ENCODE measurements around the gene FUT3.
"Not testable (repeated sequence)": the region's sequence is repeated elsewhere in the genome, so short reads cannot be mapped to it uniquely, and the experiment has no call there.

The FUT3 gene

DNA sequence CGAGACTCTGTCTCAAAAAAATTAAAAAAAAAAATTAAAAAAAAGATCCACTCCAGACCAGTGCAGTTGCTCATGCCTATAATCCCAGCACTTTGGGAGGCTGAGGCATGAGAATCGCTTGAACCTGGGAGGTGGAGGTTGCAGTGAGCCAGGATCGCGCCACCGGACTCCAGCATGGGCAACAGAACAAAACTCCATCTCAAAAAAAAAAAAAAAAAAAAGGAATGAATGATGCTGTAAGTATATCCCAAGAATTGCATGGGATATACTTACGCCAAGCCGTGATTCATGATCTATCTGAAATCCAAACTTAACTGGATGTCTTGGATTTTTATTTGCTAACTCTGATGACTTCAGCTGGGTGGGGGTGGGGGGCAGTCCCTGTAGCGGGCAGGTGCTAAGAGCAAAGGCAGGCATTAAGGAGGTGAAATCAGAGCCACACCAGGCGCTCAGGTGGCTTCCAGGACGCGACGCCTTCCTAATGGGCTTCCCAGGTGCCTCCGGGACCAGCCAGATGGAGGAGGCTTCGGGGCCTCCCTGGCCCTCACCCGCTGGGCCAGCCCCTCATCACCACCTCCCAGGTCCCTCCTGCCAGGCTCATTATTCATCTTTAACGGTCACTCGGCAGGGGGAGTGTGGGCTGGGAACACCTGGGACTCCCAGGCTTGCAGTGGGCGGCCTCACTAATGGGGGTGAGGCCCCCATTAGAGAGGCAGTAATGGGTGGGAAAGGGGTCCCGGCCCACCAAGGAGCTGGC lies 30.5 kb upstream of the FUT3 start:
- DNase-seq = no peak

DNA sequence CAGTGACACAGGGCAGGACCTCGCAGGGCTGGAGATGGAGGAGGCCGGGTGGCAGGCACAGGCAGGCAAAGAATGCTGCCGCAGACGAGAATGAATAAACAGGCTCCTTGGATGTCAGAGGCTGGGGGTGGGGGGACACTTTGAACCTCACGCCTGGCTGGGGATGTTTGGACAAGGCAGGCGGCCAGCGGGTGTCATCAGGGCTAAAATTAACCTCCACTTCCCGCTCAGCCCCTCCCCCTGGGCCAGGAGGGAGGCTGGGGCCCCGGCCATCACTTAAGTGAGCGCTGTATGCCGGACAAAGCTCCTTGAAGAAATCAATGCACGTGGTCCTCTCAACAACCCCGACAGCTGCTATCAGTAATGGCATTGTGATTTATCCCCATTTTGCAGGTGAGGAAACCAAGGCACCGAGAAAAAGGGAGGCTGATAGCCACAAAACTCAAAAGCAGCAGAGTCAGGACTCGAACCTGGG lies 29.4 kb upstream of the FUT3 start:
- DNase-seq = no peak

DNA sequence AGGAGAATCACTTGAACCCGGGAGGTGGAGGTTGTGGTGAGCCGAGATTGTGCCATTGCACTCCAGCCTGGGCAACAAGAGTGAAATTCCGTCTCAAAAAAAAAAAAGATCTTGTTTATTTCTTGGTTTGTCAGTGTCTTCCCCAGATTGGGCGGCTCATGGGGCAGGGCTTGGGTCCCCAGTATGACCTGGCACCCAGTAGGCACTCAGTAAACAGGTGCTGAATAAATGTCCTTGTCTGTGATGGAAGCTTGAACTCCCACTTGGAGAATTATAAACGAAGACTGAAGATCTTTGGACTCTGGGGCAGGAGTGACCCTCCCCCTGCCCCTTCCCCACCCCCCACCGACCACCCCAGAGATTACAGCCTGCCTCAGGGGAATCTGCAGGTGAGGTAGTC lies 28.9 kb upstream of the FUT3 start:
- DNase-seq = no peak

DNA sequence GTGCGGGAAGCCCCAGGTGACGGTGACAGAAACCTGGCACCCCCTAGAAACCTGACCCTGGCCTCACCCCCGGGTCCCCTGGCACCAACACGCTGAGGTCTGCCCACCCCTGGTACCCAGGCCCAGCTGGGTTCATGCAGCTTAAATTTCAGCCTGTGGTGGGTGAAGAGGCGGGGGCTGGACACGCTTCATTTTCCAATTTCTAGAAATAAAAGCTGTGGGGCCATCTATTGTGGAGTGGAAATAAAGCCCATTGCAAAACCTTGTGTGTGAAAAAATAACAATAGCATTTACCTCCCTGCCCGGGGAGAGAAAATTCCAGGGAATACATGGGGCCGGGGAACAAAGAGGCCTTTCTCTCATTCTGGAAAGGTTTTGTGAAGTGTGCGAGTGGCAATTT lies 26.6 kb upstream of the FUT3 start:
- DNase-seq = no peak

DNA sequence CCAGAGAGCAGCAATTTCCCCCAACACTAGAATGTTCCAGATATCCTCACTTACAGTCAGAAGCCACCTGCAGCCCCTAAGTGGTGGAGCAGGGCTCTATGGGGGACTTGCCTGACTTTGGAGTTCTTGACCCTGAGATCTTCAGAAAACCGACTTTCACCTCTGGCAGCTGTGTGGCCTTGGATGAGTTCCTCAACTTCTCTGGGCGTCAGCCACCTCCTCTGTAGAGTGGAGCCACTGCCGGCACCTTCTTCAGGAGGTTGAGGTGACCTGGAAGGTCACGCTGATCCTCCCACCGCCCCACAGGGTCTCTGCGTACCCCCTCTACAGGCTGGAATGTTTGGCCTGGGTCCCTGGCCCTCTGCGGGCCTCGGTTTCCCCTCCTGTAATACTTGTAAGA lies 26.2 kb upstream of the FUT3 start:
- DNase-seq = no peak

DNA sequence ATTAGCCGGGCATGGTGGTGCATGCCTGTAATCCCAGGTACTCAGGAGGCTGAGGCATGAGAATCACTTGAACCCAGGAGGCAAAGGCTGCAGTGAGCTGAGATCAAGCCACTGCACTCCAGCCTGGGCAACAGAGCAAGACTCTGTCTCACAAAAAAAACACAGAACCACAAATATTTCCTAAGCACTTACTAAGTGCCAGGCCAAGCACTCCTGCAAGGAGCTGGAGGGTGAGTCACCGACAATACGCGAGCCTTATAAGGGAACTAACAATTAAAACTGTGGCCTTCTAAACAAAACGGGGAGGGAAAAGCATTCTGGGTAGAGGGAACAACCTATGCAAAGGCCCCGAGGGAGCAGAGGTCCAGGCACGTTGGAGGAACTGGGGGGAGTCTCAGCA lies 23.2 kb upstream of the FUT3 start:
- not testable (repeated sequence) for DNase-seq

DNA sequence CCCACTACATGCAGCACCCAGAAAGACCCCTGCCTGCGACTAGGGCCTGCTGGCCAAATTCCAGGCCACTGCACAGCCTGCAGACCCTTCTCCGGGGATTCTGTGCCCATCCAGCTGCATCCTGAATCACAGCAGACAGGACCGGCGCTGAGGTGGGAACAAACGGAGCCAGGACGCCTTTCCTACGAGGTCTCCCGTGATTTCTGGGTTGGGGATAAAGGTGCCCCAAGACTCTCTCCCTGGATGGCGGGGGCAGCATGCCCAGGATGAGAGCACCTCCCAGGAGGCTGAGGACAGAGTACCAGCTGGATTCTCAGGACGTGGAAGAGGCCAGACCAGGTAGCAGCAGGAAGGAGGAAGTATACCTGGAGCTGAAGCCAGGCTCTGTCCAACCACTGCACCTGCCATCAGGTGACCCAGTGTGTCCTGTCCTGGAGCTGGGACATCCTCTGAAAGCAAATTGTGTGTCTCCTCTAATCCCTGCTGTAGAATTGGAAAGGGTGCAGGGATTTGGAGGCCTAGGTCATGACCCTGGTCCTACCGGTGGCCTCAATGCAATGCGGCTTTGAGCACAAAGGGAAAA lies 22.5 kb upstream of the FUT3 start:
- DNase-seq = no peak

DNA sequence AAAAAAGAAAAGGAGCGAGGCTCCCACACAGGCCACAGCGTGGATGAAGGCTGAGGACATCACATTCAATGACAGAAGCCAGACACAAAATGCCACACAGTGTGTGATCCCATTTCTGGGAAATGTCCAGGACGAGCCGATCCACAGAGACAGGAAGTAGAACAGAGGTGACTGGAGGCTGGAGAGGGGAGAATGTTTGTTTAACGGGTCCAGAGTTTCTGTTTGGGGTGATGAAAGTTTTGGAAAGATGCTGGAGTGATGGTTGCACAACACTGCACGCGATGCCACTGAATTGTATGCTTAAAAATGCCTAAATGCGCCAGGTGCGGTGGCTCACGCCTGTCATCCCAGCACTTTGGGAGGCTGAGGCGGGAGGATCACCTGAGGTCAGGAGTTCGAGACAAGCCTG lies 19.7 kb upstream of the FUT3 start:
- DNase-seq = no peak

DNA sequence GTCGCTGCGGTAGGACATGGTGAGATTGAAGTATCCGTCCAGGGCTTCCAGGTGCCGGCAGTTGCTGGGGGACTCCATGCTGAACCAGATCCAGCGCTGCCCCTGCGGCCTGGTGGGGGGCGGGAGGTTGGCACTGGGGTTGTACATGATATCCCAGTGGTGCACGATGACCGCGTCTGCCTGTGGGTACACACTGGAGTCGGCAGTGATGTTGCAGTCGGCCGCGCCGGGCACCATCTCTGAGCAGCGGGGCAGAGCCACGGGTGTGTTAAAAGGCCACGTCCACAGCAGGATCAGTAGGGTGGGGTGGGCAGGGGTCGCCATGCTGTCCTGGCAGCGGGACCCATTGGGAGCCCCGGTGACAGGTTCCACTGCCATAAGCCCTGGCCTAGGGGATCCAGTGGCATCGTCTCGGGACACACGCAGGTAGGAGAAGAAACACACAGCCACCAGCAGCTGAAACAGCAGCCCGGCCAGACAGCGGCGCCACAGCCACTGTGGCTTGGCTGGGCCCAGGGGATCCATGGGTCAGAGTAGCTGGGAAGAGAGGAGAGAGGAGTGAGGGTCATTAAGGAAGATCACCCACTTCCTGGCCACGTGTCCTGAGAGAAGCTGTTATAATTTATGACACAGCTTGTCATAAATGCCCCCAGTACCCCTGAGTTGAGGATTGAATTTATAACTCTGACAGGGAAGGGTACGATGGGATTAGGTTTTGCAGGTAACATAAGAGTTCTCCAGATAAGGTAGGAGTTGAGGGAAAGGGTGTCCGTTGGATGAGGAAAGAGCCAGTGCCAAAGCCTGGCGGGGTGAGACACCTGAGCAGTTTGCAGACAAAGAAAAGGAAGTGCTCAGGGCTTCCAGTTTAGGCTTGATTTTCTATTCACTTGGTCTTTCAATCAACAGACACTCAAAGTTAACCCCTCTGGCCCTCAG lies 16.2 kb upstream of the FUT3 start:
- no peak for DNase-seq

DNA sequence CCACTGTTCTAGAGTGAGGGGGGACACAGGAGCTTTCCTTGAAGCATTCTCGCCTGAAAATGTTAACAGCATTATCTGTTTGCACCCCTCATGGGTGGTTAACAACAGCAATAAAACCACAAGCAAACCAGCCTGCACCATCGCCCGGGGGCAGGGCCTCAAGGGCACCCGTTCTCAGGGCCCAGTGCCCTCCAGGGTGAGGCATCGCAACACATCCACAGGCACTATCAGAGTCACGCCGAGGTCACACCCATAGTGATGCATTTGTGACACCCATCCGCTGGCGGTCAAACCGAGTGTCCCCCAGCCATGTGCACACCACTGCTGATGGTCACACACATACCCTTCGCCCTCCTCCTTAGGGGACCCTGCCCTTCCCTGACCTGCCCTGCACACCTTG lies 14.5 kb upstream of the FUT3 start:
- no peak for DNase-seq

DNA sequence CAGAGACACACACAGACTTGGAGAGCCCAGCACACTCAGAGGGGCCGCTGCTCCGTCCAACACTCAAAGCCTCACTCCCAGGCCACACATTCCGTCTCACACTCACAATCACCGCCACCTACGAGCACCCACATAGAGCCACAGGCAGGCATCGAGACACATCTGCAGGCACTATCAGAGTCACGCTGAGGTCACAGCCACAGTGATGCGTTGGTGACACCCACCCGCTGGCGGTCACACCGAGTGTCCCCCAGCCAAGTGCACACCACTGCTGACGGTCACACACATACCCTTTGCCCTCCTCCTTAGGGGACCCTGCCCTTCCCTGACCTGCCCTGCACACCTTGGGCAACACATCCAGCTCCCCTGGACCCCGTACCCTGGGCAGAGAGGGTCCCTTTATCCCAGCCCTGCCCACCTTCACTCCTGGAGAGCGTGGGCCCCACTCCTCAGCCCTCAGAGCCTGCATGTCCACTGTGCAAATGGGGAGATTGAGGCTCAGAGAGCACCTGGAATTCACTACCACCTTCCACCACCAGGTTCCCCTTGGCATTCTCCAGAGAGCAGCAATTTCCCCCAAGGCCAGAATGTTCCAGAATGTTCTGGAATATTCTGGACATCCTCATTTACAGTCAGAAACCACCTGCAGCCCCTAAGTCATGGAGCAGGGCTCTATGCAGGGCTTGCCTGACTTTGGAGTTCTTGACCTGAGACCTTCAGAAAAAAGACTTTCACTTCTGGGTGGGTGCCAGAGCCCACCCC lies 13.7 kb upstream of the FUT3 start:
- DNase-seq = no peak

DNA sequence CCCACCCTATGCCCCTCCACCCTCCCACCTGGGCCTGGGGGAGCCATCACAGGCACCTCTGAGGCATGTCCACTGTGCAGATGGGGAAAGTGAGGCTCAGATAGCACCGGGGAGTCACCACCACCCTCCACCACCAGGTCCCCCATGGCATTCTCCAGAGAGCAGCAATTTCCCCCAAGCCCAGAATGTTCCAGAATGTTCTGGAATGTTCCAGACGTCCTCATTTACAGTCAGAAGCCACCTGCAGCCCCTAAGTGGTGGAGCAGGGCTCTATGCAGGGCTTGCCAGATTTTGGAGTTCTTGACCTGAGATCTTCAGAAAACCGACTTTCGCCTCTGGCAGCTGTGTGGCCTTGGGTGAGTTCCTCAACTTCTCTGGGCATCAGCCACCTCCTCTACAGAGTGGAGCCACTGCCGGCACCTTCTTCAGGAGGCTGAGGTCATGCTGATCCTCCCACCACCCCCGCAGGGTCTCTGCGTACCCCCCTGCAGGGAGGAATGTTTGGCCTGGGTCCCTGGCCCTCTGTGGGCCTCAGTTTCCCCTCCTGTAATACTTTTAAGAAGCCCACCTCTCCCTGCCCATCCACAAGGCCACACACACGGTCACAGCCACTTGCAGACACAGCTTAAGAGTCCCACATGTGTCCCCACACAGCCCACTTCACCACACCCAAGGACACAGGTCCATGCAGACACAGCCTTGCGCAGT lies 12.9 kb upstream of the FUT3 start:
- no peak for DNase-seq

DNA sequence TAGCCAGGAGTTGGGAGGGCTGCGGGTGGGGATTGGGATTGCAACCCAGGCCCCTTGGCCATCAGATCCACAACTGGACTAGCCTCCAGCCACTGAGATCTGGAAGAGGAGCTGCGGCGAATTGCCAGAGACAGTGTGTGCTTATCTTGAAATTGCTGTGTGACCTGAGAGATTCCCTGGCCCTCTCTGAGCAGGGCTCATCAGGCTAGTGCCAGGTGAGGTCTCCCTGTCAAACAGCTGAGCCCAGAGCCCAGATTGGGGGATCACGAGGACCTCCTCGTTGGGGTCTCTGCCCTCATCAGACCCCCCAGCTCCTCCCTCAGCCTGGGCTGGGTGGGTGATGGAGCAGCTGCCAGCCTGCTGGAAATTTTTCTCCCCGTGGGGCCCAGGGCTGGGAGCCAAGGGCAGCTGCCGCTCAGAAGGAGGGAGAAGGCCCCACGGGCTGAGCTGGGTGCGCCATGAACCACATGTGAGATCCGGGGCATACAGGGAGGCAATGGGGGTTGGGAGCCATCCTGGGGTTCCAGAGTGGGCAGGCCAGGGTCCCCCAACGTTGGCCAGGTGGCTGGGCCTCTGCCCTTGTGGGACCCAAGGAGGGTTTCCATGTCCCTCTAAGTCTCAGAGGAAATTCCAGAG lies 11.9 kb upstream of the FUT3 start:
- DNase-seq = no peak

DNA sequence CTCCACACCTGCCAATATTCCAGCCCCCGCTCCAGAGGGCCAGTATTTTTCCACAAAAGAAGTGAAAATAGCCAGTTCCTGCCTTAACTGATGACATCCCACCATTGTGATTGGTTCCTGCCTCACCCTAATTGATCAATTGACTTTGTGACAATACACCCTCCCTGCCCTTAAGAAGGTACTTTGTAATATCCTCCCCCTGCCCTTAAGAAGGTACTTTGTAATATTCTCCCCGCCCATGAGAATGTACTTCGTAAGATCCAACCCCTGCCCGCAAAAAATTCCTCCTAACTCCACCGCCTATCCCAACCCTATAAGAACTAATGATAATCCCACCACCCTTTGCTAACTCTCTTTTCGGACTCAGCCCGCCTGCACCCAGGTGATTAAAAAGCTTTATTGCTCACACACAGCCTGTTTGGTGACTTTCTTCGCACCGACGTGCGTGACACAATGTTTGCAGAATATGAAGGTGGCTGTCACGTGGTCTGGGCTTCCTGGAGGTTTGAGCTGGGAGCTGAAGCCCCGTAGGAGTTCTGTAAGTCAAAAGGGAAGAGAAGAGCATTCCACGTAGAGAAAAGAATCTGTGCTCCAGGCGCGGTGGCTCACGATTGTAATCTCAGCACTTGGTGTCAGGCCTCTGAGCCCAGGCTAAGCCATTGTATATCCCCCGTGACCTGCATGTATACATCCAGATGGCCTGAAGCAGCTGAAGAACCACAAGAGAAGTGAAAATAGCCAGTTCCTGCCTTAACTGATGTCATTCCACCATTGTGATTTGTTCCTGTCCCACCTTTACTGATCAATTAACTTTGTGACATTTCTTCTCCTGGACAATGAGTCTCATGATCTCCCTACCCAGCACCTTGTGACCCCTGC lies 6.2 kb upstream of the FUT3 start:
- no peak for DNase-seq

DNA sequence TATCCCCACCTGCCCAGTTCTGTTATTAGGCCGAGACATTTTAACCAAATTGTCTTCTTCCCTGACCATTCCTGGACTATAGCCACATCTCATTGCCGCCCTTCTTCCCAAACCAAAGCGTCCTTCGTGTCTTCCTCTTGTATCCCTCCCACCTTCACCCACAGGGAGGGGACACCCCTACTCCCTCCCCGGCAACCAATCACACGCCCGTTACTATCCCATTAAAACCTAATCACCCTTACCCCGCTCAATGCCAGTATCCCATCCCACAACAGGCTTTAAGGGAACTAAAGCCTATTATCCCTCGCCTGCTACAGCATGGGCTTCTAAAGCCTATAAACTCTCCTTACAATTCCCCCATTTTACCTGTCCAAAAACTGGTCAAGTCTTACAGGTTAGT lies 3.9 kb upstream of the FUT3 start:
- DNase-seq = not testable (repeated sequence)

DNA sequence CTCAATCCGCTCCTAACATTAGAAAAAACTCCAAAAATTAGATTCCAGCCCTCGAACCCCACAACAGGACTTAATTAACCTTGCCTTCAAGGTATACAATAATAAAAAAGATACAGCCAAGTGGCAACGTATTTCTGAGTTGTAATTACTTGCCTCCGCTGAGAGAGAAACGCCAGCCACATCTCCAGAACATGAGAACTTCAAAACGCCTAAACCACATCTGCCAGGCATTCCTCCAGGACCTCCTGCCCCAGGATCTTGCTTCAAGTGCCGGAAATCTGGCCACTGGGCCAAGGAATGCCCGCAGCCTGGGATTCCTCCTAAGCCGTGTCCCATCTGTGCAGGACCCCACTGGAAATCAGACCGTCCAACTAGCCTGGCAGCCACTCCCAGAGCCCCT lies 2.9 kb upstream of the FUT3 start:
- not testable (repeated sequence) for DNase-seq

DNA sequence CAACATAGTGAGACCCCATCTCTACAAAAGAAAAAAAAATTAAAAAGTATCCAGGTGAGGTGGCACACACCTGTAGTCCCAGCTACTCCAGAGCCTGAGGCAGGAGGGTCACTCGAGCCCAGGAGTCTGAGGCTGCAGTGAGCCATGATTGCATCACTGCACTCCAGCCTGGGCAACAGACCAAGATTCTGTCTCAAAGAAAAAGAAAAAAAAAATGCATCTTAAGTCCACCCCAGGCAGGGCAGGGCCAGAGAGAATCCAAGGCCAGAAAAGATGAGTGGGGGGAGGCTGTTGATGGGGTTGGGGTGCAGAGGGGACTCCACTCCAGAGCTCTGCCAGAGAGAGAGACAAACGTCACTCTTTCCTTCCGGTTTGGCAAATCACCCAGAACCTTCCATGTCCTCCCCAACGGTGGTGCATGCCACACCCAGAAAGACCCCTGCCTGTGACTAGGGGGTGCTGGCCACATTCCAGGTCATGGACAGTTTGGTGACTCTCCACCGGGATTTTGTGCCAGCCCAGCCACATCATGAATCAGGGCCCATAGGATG lies 431 bp downstream of the FUT3 start:
- DNase-seq = no peak

DNA sequence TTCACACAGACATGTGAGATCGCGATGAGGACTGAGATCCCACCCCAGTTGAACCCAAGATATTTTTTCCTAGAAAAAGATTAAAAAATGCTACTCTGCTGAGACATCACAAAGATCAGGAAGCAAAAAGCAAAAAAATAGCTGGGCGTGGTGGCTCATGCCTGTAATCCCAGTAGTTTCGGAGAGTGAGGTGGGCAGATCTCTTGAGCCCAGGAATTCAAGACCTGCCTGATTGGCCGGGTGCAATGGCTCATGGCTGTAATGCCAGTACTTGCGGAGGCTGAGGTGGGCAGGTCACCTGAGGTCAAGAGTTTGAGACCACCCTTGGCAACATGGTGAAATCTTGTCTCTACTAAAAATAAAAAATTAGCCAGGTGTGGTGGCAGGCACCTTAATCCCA lies 1.1 kb downstream of the FUT3 start:
- no peak for DNase-seq

DNA sequence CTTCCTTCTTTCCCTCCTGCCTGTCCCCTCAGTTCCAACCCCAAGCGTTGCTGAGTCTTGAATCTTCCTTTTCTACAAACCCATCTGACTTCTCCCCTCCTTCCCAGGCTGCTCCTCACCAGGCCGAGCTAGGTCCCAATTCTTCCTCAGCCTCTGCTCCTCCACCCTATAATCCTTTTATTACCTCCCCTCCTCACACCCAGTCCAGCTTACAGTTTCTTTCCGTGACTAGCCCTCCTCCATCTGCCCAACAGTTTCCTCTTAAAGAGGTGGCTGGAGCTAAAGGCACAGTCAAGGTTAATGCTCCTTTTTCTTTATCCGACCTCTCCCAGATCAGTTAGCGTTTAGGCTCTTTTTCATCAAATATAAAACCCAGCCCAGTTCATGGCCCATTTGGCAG lies 2.6 kb downstream of the FUT3 start:
- not testable (repeated sequence) for DNase-seq

DNA sequence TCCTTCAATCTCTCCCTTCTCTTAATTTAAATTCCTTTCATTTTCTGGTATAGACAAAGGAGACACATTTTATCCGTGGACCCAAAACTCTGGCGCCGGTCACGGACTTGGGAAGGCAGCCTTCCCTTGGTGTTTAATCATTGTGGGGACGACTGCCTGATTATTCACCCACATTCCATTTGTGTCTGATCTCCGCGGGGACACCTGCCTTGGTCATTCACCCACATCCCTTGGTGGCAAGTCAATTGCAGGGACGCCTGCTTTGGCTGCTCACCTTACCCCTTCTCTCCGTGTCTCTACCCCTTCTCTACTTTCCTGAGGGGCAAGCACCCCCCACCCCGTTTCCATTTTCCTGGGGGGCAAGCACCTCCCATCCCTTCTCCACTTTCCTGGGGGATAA lies 3.4 kb downstream of the FUT3 start:
- not testable (repeated sequence) for DNase-seq

Data from activated T-cell treated with anti-CD3 and anti-CD28 coated beads for 4 hours (primary cell).